GM12878 (cell line): Measurements from ENCODE around the gene SLC36A1. TPM values are rescaled to one million over a fixed set of nuclear protein-coding genes. Genes with fewer than 3 reads are reported as not detected.

Experiments used
- ATAC-seq: fragments of 200-7000 bp; cut with Tn5 transposase; 3 replicates; pipeline ENCODE4 v1.9.1; 2020; ENCODE audit warnings: mild to moderate bottlenecking, moderate library complexity
- BruUV-seq: library from RNA; stranded (reverse); fragments of 400-500 nt; replicated peaks from 2 replicates; lab custom pipeline; 2021; lab: Mats Ljungman, UMichigan
- CTCF ChIA-PET: fragments of 300-600 bp; sonication (Branson Sonifier 250); formaldehyde crosslinking; extraction: SDS; loops from one replicate; lab custom pipeline; 2021; ENCODE audit warnings: inconsistent platforms; lab: Yijun Ruan, JAX
- POLR2A ChIA-PET: fragments of 350-600 bp; formaldehyde crosslinking; extraction: SDS; loops from one replicate; lab custom pipeline; 2021; ENCODE audit warnings: inconsistent platforms; lab: Charles Lee
- RAD21 ChIA-PET: fragments of 300-600 bp; sonication (Branson Sonifier 250); formaldehyde crosslinking; loops from one replicate; lab custom pipeline; 2023; ENCODE audit warnings: antibody characterized with exemption; ENCODE audit not compliant: unreplicated experiment; lab: Charles Lee
- SMC1A ChIA-PET: fragments of 300-600 bp; sonication (Branson Sonifier 250); formaldehyde crosslinking; loops from one replicate; lab custom pipeline; 2023; ENCODE audit not compliant: unreplicated experiment, uncharacterized antibody; lab: Charles Lee
- DNase-seq: peaks from one replicate; pipeline ENCODE4 v3.0.0-alpha.2; 2011; ENCODE audit warnings: low read depth, low spot score
- FAIRE-seq: peaks from 3 replicates; lab custom pipeline; 2011; peaks lifted over from hg19 to GRCh38; lab: Jason Lieb, UNC
- H2AFZ ChIP-seq: 2 replicates; pipeline ENCODE4 v1.6.0; 2011; ENCODE audit warnings: low read depth, low read length, control low read depth; ENCODE audit not compliant: control insufficient read depth
- H3K27ac ChIP-seq: 2 replicates; pipeline ENCODE4 v1.5.1; 2011; ENCODE audit warnings: control low read depth; ENCODE audit not compliant: control insufficient read depth, insufficient read depth
- H3K27me3 ChIP-seq, 2 experiments: replicated peaks in 1 of 2; 2 replicates each; pipeline versions ENCODE4 v1.6.0 to v1.6.1; 2011; ENCODE audit warnings: low read length in 1 of 2; ENCODE audit not compliant: control insufficient read depth in 2 of 2, insufficient read depth in 2 of 2
- H3K36me3 ChIP-seq, 2 experiments: 2 replicates each; pipeline ENCODE4 v1.5.1; 2011; ENCODE audit warnings: low read length in 1 of 2; ENCODE audit not compliant: control insufficient read depth in 2 of 2, insufficient read depth in 2 of 2
- H3K4me1 ChIP-seq: 2 replicates; pipeline ENCODE4 v1.6.1; 2011; ENCODE audit warnings: mild to moderate bottlenecking, low read length, moderate library complexity, mixed read lengths; ENCODE audit not compliant: control insufficient read depth, insufficient read depth
- H3K4me2 ChIP-seq: 2 replicates; pipeline ENCODE4 v1.6.0; 2011; ENCODE audit warnings: control low read depth; ENCODE audit not compliant: control insufficient read depth, insufficient read depth
- H3K4me3 ChIP-seq: fragments of 200-600 bp; sonication (generic); 2 replicates; pipeline ENCODE4 v1.5.1; 2016
- H3K79me2 ChIP-seq: 2 replicates; pipeline ENCODE4 v1.6.0; 2011; ENCODE audit warnings: low read length; ENCODE audit not compliant: control insufficient read depth, insufficient read depth
- H3K9ac ChIP-seq: 2 replicates; pipeline ENCODE4 v1.8.0; 2011; ENCODE audit warnings: low read length, control low read depth, mixed read lengths; ENCODE audit not compliant: control insufficient read depth, insufficient read depth
- H3K9me3 ChIP-seq: replicated peaks from 3 replicates; pipeline ENCODE4 v1.5.1; 2011; ENCODE audit warnings: mild to moderate bottlenecking, low read length; ENCODE audit not compliant: control insufficient read depth, insufficient read depth
- H4K20me1 ChIP-seq: 2 replicates; pipeline ENCODE4 v1.6.0; 2011; ENCODE audit not compliant: control insufficient read depth, insufficient read depth
- CUX1 ChIP-seq: IDR thresholded peaks from 2 replicates; pipeline ENCODE4 v1.6.1; 2012; ENCODE audit warnings: improper control_type of control experiment, low read depth, low read length; ENCODE audit not compliant: insufficient replicate concordance
- USF1 ChIP-seq: IDR thresholded peaks from 2 replicates; pipeline ENCODE4 v1.6.1; 2011; ENCODE audit warnings: borderline replicate concordance, low read depth, mild to moderate bottlenecking, moderate library complexity, mixed read lengths, low read length; ENCODE audit not compliant: insufficient read depth; ENCODE audit errors: extremely low read length
- WGBS: methylation state at CpG from one replicate; pipeline ENCODE4 v1.1.6; 2016; ENCODE audit warnings: low lambda C conversion rate; ENCODE audit not compliant: insufficient replicate concordance, insufficient coverage; ENCODE audit errors: missing lambda C conversion rate; 5-methylcytosine and 5-hydroxymethylcytosine counted together
- in situ Hi-C: fragments of 300-500 bp; cut with MboI; formaldehyde crosslinking; loops from 9 replicates; pipeline ENCODE4 v1.14.3; 2018; ENCODE audit warnings: mixed read lengths
- intact Hi-C: fragments of 100-400 bp; cut with micrococcal nuclease; formaldehyde crosslinking; loops from one replicate; pipeline ENCODE4 v1.14.2; 2022; ENCODE audit not compliant: unreplicated experiment
- polyA plus RNA-seq, 11 experiments: library from polyadenylated mRNA; depleted of rRNA in 4 of 11; unstranded in 6 of 11; stranded (reverse) in 5 of 11; fragments of >200 nt; fragmentation: Nextera tagmentation in 4 of 11; fragmentation: Illumina TruSeq in 1 of 11; extraction: Ambion mirVana in 4 of 11; extraction: Trizol in 1 of 11; gene quantifications; 1 replicate in 1 of 11; 2 replicates in 10 of 11; pipeline versions ENCODE4 v1.2.1 to v1.2.3, GENCODE V29; 2011 to 2016; ENCODE audit warnings: inconsistent platforms in 2 of 11, missing spikeins in 2 of 11, low read depth in 1 of 11
- total RNA-seq, 4 experiments: library from RNA; depleted of rRNA in 3 of 4; stranded (reverse); fragments of >200 nt in 3 of 4; fragmentation: Illumina TruSeq in 1 of 4; extraction: Trizol in 1 of 4; gene quantifications; 2 replicates each; pipeline versions ENCODE4 v1.2.1 to v1.2.3, GENCODE V29; 2013 to 2021

SLC36A1 gene
- total and polyA plus RNA-seq, 10 of the 15 experiments (the other 5 are each of a cell fraction or from before 2014, with no cell fraction given): 0.50 to 8.2 (median 3.5) TPM

- no peaks in the 10 kb centered on the region for H3K36me3 ChIP-seq
- H3K27ac ChIP-seq: no peak overlapping the region
- no peak overlapping the region for H3K4me3 ChIP-seq
- intact Hi-C loops (no loop called here), in situ Hi-C loops (no loop called here)
- RAD21 ChIA-PET: interaction anchor here (1.1 kb wide), 1 partner anchor 16 kb away, joined by 4 read pairs; the partner anchor contains the start of gene SLC36A1
- H3K9me3 ChIP-seq: no peaks in the 10 kb centered on the region
- DNase-seq (no peak), FAIRE-seq (no peak), ATAC-seq (no peak)
- H2AFZ ChIP-seq: no peak overlapping the region
- SMC1A ChIA-PET: interaction anchor here (1.0 to 2.4 kb wide), 4 partner anchors 9 to 16 kb away, joined by 3 to 6 read pairs (median 4); partner anchors contain the start of gene SLC36A1
- H3K4me1 ChIP-seq: peaks cover 5% of the 10 kb centered on the region
- no TSS peak for BruUV-seq
- H3K79me2 ChIP-seq: no peaks in the 10 kb centered on the region
- WGBS: 55% methylated on average over 6 of the region's 6 CpGs
- POLR2A ChIA-PET: interaction anchor here (1.4 kb wide), 1 partner anchor 20 kb away, joined by 3 read pairs; no protein-coding TSS in a partner anchor
- H4K20me1 ChIP-seq: no peaks in the 10 kb centered on the region
- TF ChIP-seq CUX1 (no peak), USF1 (no peak)
- CTCF ChIA-PET: interaction anchor here (0.6 to 2.6 kb wide), 6 partner anchors 11 to 288 kb away, joined by 3 to 13 read pairs (median 6); partner anchors contain the start of gene SLC36A1
- H3K27me3 ChIP-seq: 0 out of 4 replicates have a peak, but pooled peaks cover 0 to 3% of the 10 kb centered on the region in 2 experiments
- no peak overlapping the region for H3K4me2 ChIP-seq
- no peak overlapping the region for H3K9ac ChIP-seq
Measured at GRCh38 chr5:151431666-151432065, 15.7 kb upstream of the SLC36A1 start.
